GM12891 (cell line): ENCODE measurements around the gene FHIT.

Experiments
- POLR2A ChIP-seq: IDR thresholded peaks from 2 replicates; pipeline ENCODE4 v1.6.1; 2011; ENCODE audit warnings: low read depth, low read length, control low read depth
- POLR2AphosphoS5 ChIP-seq: IDR thresholded peaks from 2 replicates; pipeline ENCODE4 v1.6.1; 2011; ENCODE audit warnings: low read depth, low read length, control low read depth

DNA sequence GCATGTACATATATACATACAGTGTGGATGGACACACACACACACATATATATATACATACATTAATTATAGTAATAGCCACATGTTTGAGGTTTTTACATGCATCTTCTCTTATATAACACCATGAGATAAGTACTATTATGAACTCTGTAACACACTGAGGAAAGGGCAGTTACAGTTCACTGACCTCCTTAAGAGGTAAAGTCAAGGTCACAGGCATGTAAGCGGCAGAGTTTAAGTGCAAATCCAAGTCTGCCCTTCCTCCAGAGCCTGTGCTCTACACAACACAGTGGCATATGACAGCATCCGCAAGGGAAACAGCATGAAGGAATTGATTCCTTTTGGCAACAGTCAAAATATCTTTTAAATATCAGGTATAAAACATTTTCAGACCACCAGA is 26.4 kb downstream of the FHIT start:
- TF ChIP-seq POLR2AphosphoS5 (no peak), POLR2A (no peak)
